Measurements from ENCODE around the gene GDNF. TPM values are rescaled to one million over a fixed set of nuclear protein-coding genes. Genes with fewer than 3 reads are reported as not detected.

GDNF gene
- 0.45 and 1.5 TPM in 2 replicates for total RNA-seq (2014; rRNA removed; shearing (Covaris generic))

DNA sequence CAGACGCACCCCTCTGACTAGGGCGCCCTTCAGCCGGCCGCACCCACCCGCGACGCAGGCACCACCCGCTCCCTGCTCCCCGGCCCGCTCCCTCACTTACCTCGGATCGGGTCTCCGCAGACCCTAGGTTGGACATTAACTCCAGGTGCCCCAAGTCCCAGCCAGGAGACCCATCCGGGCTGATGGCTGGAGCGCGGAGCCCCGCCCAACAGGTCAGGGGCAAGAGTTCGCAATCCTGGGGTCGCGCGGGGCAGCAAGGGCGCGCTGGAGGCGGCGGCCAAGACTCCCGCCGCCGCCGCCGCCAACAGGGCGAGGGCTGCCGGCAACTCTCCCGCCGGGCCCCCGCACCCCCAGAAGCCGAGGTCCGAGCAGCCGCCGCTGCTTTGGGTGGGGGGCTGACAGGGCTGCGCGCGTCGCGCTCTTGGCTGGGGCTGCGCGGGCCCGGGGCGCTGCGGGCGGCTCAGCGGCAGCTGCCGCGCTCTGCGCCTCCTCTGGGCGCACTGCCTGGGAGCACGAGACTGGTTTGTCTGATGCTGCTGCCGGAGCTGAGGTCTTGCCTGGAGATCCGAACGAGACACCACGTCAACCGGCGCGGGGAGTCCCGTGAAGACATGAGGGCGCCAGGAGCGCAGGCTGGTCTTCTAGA lies at the start of gene GDNF:
TSS of gene GDNF (minus strand) at position 635 of the 646 bp plus-strand sequence. CDS start 5,245 bp downstream, outside the sequence.

